Measurements from ENCODE around the gene HOXB8.
A peak's percentile ranks its signal among the peaks of the same experiment; 100 is the strongest.

The HOXB8 gene

DNA sequence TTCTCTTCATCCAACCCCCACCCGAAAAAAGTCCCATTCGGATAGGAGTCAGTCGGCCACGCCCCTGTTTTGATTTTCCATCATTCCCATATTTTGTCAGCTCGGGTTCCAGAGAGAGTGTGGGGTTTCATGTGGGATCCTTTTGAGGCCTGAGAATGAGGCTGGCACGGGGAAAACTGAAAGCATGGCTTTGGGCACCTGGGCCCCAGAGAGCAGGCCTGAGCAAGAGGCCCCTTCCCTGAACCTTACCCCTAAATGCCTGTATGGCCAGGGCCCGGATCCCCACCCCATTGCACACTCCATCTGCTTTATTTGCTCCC, 32.4 kb downstream of the HOXB8 start:
- DNase-seq, result no peak

DNA sequence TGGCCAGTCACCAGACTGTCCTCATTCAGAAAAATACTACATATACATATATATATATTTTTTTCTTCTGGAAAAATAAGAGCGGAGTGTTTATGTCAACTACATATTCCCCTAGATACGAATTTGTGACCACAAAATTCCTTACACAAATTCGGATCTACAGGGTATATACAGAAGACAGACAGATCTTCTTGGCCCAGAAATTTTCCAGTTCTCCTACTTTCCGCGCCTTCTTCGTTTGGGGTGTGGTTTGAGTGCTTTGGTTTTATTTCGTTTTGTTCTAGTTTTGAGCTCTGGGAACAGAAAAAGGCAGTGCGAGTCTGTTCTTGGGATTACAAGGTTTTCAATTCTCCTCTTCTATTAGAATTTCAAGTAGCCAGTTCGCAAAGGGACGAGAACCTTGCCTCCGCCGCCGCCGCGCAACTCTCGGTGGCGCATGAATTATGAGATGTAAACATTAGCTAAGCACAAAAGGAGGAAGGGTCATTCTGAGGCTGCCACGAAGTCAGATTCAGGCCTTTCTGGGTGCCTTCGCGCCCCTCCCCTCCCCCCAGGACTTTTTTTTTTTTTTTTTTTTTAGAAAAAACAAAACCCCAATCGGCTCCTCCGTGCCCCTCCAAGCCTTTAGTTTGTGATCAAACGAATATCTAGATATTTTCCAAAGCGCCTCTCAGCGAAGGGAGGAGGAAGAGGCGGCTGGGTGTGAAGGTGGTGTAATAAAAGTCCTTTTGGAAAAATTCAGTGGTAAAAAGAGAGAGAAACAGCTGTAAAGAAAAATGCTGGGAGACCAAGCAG, 35.1 kb downstream of the HOXB8 start:
- no peak for DNase-seq

DNA sequence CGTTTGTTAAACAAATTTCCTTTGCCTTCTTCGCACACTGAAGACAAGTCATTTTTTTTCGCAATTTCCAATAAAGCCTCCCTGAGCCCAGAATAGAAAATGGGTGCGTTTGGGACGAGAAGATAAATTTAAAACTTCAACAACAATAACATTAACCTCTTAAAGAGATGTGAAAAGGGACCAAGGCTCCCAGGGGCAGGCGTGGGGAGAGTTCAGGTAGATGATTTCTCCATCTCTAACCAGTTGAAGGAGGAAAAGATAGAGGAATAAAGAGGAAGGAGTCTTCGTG, 35.7 kb downstream of the HOXB8 start:
- no peak for DNase-seq

DNA sequence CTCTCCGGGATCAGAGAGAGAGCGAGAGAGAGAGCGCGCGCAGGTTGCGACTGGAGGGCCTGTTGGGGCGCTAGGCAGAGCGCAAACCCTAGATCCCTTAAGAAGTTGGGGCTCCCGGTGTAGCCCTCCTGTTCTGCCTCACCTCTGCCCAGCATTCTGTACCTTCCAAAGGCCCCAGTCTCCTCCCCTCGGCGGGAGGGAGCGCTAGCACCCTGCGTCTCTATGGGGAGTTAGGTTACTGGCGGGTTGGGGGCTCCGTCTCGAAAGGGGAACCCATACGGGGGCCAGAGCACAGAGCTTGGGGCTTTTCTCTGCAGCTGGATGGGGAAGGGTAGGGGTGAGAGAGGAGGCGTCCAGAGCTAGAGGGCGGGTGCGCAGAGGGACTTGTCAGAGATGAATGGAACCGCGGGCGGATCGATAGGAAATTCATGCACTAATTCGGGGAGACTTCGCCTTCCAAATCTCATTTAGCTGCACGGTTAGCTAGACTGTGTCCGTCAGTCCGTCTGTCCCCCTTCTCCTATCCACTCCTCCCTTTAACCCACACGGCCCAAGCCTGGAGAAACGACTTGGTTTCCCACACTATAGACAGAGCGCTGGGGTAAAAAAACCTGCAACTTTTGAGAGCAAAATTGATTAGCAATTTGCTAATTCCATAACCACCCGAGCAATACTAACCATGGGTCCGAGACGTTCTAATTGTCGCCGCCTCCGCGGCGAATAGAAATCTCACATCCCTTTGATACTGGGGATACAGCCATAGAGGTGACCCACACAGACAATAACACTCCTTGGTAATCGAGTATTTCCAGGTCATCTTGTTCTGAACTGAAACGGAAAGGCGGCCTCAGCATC, 36.2 kb downstream of the HOXB8 start:
- DNase-seq, result no peak

DNA sequence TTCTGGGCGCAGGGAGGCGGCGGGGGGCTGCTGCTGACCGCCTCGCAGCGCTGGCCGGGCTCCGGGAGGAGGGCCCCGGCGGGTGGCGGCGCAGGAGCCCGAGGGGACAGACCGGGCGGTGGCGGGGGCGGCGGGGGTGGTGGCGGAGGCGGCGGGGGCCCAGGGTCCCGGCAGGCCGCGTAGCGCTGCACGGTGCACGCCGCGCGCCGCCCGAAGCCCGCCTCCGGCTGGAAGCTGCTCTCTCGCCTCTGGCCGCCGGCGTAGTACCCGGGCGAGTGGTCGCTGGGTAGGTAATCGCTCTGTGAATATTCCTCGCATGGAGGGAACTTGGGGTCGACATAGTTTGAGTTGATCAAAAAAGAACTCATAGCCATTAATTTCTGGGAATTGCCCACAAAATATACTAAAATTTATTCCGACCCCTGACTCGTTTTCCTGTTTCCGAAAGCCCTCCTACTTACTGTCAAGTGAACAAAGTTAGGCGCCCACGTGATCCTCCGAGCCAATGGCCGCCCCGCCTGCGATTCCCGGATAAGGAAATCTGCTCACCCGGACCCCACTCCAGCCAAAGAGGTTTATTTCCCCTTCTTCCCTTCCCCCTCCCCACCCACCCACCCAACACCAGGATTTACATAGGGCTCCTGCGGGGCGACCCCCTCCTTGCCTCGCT, 37.0 kb downstream of the HOXB8 start, which contains the start of gene HOXB4:
Gene HOXB4 (minus strand): TSS at position 405 of the 670 bp plus-strand sequence. CDS start 31 bp downstream, at position 374.
- no peak for DNase-seq

DNA sequence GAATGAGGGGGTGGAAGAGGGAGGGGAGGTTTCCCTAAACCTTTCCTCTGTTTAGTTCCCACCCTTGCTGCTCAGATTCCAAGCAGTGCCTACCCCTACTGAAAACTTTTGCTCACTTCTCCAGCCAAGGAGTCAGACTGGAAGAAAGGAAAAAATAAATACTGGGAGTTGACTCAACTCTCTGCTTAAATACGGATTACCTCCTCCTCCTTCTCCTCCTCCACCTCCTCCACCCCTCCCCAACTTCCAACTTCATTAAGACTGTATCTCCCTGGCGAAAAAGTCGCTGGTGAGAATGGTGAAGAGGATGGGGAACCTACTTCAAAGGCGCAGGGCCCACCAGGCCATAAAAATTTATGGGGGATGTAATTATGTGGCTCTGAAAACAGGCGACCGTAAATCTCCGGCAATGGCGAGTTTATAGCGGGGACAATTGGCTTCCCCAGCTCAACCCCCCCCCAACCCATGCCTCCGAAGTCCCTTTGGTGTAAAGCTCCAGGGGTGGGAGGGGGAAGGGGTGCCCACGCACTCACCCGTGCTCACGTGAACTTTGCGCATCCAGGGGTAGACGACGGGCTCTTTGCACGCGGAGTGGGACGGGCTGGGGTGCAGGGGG, 37.7 kb downstream of the HOXB8 start:
- no peak for DNase-seq

DNA sequence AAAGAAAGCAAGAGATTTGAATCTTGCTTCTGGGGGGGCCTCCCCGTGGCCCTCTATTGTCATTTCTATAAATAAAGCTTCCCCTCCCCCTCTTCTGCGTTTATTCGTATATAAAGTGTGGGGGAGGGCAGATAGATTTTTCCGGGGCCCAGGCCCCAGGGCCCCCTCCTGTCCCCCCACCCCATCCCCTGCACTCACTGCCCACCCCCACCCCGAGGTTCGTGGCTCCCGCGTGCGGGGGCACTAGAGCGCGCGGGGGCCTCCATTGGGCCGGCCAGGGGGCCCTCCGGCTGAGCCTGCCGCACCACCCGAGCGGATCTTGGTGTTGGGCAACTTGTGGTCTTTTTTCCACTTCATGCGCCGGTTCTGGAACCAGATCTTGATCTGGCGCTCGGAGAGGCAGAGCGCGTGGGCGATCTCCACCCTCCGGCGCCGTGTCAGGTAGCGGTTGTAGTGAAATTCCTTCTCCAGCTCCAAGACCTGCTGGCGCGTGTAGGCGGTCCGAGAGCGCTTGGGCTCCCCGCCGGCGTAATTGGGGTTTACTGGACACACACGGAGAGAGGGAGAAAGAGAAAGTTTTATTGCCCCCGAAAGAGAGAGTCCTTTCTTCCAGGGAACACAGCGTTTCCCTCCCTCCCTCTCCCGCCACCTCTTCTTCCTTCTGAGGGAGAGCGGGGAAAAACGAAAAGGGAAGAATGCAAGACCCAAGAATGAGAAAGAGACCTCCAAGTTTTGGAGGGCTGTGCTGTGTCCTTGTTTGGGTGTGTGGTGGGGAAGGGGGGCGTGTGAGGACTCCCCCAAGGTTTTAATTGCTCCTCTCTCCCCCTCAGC, 38.4 kb downstream of the HOXB8 start:
- no peak for DNase-seq

DNA sequence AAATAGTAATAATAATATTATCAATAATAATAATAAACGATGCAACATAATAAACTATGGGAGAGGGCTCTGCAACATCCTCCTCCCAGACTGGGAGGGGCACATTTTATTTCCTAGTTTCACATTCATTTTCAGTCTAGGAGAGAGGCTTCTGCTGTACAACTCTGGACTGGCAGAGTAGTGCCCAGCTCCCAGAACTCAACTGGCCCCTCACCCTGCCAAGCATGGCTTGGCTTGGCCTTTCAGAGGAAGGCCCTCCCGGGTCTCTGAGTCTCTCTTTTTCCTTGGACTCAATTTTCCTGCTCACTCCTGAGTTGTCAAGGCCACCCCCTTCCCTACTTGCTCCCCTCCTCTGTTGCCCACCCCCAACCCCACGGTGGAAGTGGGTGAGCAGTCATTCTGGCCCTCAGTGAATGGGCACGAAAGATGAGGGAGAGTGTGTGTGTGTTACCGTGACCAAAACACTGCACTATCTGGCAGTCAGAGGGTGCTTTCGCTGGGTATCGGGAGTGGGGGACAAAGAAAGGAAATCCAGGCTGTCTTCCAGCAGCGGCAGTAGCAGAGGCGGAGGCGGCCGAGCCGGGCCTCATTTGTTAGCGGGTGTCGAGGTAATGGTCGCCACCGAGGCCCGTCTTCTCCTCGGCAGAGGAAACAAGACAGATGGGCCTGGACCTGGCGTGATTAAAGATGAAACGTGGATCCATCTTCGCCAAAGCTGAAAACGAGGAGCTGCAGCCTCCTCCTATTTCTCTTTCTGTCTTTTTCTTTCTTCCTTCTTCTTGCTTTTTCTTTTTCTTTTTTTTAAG, 39.2 kb downstream of the HOXB8 start:
- no peak for DNase-seq

DNA sequence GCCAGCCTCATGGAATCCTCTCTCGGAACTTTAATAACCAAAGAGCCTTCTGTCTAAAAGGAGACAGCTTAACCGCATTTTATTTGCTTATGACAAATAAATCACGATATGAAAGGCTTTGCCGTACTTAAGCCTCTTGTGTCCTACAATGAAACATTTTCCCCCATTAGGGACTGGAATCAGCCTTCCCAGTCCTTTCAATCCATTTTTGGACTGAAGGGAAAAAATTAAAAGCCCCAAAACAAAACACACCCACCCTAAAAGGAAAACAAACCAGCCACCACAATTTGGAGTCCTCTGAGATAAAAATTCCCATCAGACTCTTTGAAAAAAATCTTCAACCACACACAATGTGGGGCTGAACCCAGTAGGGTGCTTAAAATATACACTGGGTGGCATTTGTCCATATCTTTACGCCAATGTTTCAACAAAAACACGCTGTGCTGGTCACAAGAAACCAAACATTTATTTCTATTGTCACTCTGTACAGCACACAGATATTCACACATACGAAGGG, 40.0 kb downstream of the HOXB8 start:
- DNase-seq, result peak in 1 of 2 experiments; percentile 83

DNA sequence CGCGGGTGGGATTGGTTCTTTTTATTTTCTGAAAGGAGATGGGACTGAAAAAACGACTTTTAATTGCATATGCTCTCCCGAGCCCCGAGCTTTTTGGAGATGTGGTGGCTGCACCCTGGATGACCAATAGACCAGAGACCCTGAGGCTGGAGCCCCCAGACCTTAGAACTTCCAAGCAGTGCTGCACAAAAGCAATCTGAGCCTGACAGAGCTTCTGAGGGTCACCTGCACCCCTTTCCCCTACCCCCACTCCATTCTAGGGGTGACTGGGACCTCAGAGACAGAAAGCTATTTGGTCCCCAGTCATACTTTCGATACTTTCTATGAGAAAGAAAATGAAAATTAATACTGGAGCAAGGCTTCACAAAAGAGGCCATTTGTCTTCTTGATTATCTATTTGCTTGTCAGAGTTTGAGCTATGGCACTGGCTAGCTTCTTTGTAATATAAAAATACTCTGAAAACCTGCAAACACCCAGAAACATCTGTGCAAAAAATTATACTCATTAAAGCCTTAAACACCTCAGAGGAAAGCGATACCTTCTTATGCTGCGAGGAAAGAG, 40.5 kb downstream of the HOXB8 start:
- no peak for DNase-seq

DNA sequence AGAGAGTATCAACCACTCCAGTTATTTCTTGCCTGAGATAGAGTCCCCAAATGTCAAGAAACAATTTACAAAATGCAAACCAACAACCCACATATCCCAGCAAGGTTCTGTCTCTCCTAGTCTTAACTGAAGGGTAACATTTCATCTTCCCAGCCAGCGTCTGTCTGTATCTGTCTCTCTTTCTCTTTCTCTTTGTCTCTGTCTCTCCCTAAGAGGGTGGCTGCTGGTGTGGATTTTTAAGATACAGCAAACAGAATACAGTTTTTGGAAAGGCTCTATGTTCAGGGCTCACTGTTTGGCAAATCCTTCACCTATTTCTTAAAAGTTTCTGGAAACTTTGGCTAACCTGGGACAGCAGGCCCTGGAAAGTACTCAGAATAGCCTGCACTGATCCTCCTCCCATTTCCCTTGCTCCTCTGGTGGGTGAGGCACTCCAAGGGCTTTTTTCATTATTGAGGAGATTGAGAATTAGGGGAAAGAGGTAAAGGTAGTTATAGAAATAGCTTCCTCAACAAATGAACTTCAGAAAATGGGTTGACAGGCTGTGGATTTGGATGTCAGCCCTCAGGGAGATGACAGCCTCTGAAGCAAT, 43.2 kb downstream of the HOXB8 start:
- DNase-seq, result no peak

DNA sequence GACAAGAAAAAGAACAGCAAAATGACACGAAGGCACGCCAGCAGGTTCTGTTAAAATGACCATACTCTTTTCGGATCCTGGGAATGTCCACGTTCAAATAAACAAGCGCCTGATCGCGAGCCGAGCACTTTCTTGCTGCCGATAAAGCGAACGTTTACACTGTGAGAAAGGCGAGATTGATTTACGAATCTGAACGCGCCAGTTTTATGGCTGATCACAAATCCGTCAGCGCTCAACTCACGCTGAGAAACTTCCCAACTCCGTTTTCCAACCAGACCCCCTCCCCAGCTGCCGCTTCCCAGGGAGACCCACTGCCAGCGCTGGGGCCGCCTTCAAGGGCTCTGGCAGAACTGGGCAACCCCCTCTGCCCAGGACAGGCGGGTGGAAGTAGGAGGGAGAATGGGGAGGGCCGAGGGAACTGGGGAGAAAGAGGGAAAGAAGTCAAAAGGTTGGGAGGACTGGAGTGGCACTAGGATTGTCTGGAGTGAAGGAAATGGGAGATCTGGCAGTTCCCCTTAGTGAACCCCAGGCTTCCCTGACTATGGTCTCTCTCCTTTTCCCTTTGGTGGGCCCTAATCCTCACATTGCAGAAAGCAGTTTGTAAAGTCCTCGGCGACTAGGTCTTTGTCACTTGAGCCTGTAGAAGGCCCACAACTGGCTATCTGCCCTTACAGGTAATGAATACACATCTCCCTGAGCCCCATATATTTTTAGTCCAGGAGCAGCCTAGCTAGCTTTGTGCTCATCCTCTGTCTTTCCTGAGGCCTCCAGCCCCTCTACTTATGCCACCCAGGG, 43.9 kb downstream of the HOXB8 start:
- DNase-seq, result no peak

DNA sequence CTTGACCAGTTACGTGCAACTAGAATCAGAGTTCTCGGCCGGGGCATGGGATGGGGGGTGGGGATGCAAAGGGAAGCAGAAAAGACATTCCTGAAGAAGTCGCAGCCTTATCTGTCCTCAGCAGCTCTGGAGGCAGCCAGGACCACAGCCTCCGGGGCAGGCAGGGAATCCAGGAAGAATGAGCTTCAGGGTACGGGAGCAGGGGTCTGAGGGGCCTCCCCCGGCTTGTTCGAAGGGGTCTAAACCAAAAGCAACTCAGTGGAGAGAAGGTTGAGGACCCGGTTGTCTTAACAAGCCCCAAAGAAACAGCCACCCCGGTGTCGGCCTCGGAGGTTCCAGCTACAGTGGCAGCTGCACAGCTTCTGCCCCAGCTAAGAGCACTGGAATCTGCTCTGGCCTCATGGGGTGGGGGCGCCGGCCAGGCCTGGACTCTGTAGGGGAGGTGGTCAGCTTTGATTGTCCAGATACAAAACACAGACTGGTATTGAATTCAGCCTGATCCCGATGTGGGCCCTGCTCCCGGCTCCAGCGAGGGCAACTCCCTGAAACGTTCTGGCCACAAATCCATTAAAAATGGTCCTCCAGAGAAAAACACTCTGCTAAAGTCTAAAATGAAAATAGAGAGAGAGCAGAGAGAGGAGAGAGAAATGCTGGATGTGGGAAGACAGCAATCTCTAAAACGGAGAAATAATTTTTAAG, 44.6 kb downstream of the HOXB8 start:
- no peak for DNase-seq

DNA sequence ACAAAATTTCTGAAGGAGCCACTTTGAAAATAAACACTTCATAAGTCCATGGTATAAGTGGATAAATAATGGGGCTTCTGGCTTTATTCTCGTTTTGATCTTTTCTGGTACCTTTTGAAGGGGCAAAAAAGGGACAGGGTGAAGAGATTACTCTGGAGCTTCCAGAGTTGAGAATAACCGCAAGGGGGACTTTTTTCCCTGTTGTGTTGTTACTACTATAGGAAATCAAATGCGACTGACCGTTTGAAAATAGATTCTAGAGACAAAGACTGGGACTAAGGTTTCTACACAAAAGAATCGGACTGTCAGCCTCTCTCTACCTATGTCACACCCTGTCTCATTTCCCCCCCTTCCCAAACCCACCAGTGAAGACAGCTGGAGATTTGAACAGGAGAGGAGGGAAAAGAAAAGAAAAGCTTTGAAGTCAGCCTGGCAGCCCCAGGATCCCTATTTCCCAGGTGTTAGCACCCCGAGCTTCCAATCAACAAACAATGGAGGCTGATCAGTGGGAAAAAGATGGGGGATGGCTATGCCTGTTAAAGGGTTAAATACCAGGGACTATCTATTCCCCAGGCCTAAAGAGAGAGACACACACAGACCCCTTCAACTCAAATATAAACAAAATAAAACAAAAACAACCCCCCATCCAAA, 45.3 kb downstream of the HOXB8 start:
- no peak for DNase-seq

DNA sequence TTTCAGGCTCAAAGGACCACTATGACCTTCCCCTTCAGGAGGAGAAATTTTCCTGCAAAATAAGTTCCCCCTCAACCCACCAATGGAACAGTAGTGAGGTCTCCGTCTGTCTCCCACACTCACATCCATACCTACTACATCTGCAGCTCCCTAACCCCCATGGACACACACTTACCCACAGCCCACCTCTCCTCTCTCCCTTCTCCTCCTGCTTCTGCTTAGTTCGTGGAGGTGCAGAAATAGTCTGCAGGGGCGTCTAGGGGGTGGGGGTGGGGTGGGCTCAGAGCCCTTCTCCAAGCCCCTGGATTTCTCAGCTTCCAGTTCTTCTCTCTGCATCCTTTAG, 45.9 kb downstream of the HOXB8 start:
- no peak for DNase-seq

DNA sequence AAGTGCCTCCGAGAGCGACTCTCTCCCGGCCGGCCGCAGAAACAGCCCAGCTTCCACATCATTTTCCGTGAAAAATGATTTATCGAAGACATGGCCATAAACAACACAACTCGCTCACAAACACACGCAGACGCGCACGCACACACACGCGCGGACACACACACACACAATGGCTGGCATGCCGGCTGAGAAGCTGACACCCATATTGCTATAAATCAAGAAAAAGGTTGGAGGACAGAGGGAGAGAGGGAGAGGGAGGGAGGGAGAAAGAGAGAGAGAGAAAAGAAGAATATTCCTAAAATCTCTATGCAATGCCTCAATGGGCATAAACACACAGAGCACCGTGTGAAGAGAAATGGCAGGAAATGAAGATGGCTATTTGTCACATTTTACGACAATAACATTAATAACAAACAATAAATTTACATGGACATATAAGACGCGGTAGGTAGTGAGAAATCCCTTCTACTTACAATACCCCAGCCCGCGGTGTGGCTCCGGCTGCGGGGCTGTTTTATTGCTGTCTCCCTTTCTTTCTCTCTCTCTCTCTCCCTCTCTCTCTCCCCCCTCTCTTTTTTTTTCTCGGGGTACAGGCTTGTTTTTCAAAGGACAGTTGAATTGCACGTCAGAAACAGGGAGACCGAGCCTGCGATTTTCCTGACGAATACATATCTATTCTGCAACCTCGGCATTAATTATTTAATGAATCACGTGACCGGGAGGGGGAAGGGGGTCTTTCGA, 46.4 kb downstream of the HOXB8 start:
- DNase-seq, result no peak

DNA sequence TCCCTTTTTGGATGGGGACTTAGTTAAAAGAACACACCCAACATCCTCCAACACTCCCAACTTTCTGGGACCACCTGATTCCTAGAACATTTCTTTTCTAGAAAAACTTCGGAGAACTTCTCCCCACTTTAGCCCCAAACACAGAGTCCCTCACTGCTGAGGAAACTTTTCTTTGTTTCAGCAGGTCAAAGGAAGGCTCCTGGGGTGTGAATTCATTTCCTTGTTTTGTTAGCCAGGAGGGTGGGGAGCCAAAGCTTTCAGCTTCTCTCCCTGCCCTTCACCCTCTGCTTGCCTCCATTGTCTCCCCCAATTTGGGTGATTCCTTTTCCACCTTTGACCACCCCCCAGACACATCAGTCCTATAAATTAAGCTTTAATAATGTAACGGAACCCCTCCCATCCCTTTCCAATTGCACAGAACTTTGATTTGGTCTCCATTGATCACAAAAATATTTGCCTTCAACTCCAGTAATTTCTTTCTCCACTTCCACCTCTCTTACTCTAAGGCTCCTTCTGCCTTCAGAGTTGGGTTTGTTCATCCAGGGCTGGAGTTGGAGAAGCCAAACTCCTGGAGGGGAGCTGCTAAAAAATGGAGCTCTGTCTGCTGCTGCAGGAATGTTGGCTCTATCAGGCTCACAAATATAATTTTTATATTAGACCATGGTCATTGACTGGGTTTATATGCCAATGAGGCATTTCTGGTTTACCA, 47.3 kb downstream of the HOXB8 start:
- no peak for DNase-seq

Data from NCI-H187 (cell line).